Upper lobe of right lung (tissue), 1 donor: ENCODE results near the gene NTN5. TPM values are rescaled to one million over a fixed set of nuclear protein-coding genes. Genes with fewer than 3 reads are reported as not detected.
A peak's percentile ranks its signal among the peaks of the same experiment; 100 is the strongest.

Source experiments
- ATAC-seq: fragments of 200-7000 bp; cut with Tn5 transposase; one replicate; pipeline ENCODE4 v1.9.1; 2020; ENCODE audit warnings: mild to moderate bottlenecking, moderate library complexity
- DNase-seq: peaks from one replicate; pipeline ENCODE4 v3.0.0-alpha.2; 2020
- H3K27ac ChIP-seq: fragments of 200-600 bp; one replicate; pipeline ENCODE4 v1.8.0; 2022
- H3K27me3 ChIP-seq: fragments of 200-600 bp; one replicate; pipeline ENCODE4 v1.8.0; 2022; ENCODE audit warnings: mild to moderate bottlenecking
- H3K36me3 ChIP-seq: fragments of 200-600 bp; one replicate; pipeline ENCODE4 v1.8.0; 2022
- H3K4me1 ChIP-seq: fragments of 200-600 bp; one replicate; pipeline ENCODE4 v1.8.0; 2022
- H3K4me3 ChIP-seq: fragments of 200-600 bp; one replicate; pipeline ENCODE4 v1.8.0; 2022; ENCODE audit warnings: mild to moderate bottlenecking
- H3K9me3 ChIP-seq: fragments of 200-600 bp; one replicate; pipeline ENCODE4 v1.8.0; 2022
- CTCF ChIP-seq: fragments of 200-600 bp; IDR thresholded peaks from one replicate; pipeline ENCODE4 v1.8.0; 2022; ENCODE audit warnings: antibody characterized with exemption
- intact Hi-C: fragments of 100-400 bp; cut with DNase I; formaldehyde crosslinking; loops from one replicate; pipeline ENCODE4 v1.11.0; 2022
- total RNA-seq: library from RNA; stranded (reverse); fragmentation: NEBNext Ultra II Directional; extraction: Animal tissue kit (Norgen Biotek cat#: 25700); gene quantifications from one replicate; pipeline ENCODE4 v1.2.1, GENCODE V29; 2021
- donor health status: DM: no; HTN: yes; CAD: no; lungs with severe emphysema.

The NTN5 gene
- total RNA-seq, 1 donor from 2014 or later = 1.2 TPM

GRCh38 chr19:48629599-48630295 is 43.1 kb downstream of the NTN5 start:
- intact Hi-C loops = no loop called here
- Histone ChIP-seq H3K27me3 (no peaks in the 10 kb centered on the region), H3K36me3 (peaks cover 25% of the 10 kb centered on the region), H3K9me3 (no peaks in the 10 kb centered on the region), H3K4me3 (no peak overlapping the region), H3K4me1 (peaks cover 42% of the 10 kb centered on the region), H3K27ac (peak overlapping the region; percentile 78)
- no peak for TF ChIP-seq CTCF
- no peak for ATAC-seq
- peak; percentile 75 for DNase-seq

DNA sequence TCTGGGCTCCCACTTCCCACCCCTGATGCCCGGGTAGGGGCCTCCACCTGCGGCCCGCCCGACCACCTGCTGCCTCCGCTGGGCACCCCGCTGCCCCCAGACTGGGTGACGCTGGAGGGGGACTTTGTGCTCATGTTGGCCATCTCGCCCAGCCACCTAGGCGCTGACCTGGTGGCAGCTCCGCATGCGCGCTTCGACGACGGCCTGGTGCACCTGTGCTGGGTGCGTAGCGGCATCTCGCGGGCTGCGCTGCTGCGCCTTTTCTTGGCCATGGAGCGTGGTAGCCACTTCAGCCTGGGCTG is 43.6 kb downstream of the NTN5 start:
- no peak for TF ChIP-seq CTCF
- DNase-seq (peak; percentile 66), ATAC-seq (no peak)
- Histone ChIP-seq H3K36me3 (peaks cover 25% of the 10 kb centered on the region), H3K4me1 (peaks cover 43% of the 10 kb centered on the region), H3K27me3 (no peaks in the 10 kb centered on the region), H3K9me3 (no peaks in the 10 kb centered on the region), H3K4me3 (no peak overlapping the region), H3K27ac (no peak overlapping the region)
- intact Hi-C loops = no loop called here

- intact Hi-C loops = no loop called here
- no peak overlapping the region for H3K27ac ChIP-seq
- H3K36me3 ChIP-seq = peaks cover 25% of the 10 kb centered on the region
- no peak for TF ChIP-seq CTCF
- ATAC-seq (no peak), DNase-seq (peak; percentile 67)
- H3K4me3 ChIP-seq = no peak overlapping the region
- no peaks in the 10 kb centered on the region for H3K27me3 ChIP-seq
- H3K9me3 ChIP-seq = no peaks in the 10 kb centered on the region
- H3K4me1 ChIP-seq = peaks cover 39% of the 10 kb centered on the region
Measured at GRCh38 chr19:48628486-48629296, 44.1 kb downstream of the NTN5 start.

DNA sequence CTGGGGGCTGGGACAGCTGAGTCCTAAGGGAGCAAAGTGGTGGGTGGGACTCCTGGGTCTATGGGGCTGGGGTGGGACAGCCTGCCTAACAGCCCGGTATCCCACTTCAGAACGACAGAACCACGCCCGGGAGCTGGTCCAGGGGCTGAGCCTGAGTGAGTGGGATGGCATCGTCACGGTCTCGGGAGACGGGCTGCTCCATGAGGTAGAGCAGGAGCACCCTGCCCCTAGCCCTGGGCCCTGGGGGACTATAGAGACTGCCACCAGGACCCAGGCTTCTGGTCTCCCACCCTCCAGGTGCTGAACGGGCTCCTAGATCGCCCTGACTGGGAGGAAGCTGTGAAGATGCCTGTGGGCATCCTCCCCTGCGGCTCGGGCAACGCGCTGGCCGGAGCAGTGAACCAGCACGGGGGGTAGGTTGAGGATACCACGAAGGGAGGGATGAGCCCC is 44.9 kb downstream of the NTN5 start:
- no peak overlapping the region for H3K27ac ChIP-seq
- H3K9me3 ChIP-seq = no peaks in the 10 kb centered on the region
- no peaks in the 10 kb centered on the region for H3K27me3 ChIP-seq
- H3K4me3 ChIP-seq = no peak overlapping the region
- no peak for ATAC-seq
- DNase-seq = peak; percentile 64
- H3K36me3 ChIP-seq = peaks cover 20% of the 10 kb centered on the region
- TF ChIP-seq CTCF = no peak
- peaks cover 37% of the 10 kb centered on the region for H3K4me1 ChIP-seq
- intact Hi-C loops = no loop called here

- Histone ChIP-seq H3K4me3 (no peak overlapping the region), H3K27me3 (no peaks in the 10 kb centered on the region), H3K36me3 (peaks cover 15% of the 10 kb centered on the region), H3K4me1 (peaks cover 31% of the 10 kb centered on the region), H3K9me3 (no peaks in the 10 kb centered on the region), H3K27ac (no peak overlapping the region)
- peak; percentile 66 for DNase-seq
- intact Hi-C loops = no loop called here
- ATAC-seq = no peak
- no peak for TF ChIP-seq CTCF
Measured at GRCh38 chr19:48627201-48627864, 45.5 kb downstream of the NTN5 start.
